Coronary artery (tissue), 2 donors: Measurements from ENCODE around the gene UAP1.
"Not testable (repeated sequence)": the region's sequence is repeated elsewhere in the genome, so short reads cannot be mapped to it uniquely, and the experiment has no call there.

Experiments used
- DNase-seq: peaks from one replicate; pipeline ENCODE4 v3.0.0-alpha.2; 2017; ENCODE audit warnings: low spot score
- H3K27ac ChIP-seq, 2 donors: fragments of 200-600 bp; sonication (generic); one replicate each; pipeline ENCODE4 v1.5.1; 2016 to 2019
- H3K4me3 ChIP-seq: fragments of 200-600 bp; sonication (generic); 2 replicates; pipeline ENCODE4 v1.5.1; 2016; ENCODE audit warnings: mild to moderate bottlenecking, moderate library complexity
- TF ChIP-seq, protein P1 (sequence below): fragments of 200-600 bp; sonication (generic); IDR thresholded peaks from one replicate; pipeline ENCODE4 v1.5.1; 2019; ENCODE audit warnings: antibody characterized with exemption

UAP1 gene

DNA sequence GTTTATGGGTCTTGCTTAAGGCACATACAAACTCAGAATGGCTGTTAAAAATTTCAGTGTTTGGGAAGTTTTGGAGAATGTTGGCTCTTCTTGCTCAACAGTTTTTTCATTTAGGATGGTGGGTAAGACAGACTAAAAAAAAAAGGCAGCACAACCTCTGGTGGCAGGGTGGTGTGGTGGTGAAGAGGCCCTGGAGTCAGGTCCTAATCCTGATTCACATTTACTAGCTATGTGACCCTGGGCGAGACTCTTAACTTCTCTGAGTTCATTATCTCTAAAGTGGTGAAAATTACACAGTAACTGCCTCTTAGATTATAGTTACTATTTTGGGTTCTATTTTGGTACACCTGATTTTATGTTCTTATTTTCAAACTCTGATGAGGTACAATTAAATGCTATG lies 11.6 kb downstream of the UAP1 start:
- Histone ChIP-seq H3K27ac (no peak overlapping the region), H3K4me3 (no peak overlapping the region)
- no peak for DNase-seq
- TF ChIP-seq, protein P1, sequence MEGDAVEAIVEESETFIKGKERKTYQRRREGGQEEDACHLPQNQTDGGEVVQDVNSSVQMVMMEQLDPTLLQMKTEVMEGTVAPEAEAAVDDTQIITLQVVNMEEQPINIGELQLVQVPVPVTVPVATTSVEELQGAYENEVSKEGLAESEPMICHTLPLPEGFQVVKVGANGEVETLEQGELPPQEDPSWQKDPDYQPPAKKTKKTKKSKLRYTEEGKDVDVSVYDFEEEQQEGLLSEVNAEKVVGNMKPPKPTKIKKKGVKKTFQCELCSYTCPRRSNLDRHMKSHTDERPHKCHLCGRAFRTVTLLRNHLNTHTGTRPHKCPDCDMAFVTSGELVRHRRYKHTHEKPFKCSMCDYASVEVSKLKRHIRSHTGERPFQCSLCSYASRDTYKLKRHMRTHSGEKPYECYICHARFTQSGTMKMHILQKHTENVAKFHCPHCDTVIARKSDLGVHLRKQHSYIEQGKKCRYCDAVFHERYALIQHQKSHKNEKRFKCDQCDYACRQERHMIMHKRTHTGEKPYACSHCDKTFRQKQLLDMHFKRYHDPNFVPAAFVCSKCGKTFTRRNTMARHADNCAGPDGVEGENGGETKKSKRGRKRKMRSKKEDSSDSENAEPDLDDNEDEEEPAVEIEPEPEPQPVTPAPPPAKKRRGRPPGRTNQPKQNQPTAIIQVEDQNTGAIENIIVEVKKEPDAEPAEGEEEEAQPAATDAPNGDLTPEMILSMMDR = no peak

DNA sequence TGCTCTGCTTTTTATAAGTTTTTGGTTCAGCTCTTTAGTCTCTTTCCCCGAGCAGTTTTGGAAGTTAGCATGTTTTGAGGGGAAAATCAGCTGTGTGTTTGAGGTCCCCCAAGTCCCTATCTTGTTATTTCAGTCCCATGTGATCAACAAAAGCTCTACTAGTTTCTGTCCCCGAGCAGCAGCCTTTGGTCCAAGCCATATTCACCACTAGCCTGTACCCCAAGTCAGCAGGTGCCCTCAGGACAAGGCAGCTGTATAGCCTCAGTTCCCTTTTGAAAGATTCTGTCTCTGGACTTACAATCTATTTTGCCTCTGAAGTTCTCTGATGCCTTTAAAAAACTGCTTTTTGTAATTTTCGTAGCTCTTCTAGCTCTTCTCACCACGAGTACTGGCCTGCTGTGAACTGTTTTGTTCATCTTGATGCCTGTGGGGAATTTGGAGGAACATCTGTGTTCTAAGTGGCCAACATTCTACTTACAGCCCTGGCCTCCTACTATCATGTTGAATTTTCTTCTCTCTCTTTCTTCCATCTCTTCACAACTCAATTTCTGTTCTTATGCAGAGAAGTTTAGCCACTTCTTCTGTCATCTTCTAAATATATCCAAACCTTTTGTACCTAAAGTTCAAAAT lies 16.7 kb downstream of the UAP1 start:
- DNase-seq = no peak
- TF ChIP-seq, protein P1 = no peak
- H3K4me3 ChIP-seq = no peak overlapping the region
- no peak overlapping the region for H3K27ac ChIP-seq

DNA sequence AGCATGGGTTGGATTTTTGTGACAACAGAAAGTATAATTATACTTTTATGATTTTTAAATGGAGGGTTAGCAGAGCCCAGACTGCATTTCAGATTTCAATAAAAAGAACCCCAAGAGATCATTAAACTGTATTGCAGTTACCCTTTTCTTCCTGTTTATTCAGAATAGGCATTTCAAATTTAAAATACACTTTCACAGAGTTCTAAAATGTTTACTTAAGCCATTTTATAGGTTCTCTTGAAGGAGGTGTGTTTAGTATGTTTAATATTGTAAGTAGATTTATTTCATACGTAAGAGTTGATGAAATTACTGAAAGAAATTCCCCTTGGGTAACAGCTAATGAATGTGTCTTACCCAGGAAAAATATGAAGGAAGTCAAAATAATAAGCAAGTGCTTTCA lies 17.4 kb downstream of the UAP1 start:
- Histone ChIP-seq H3K4me3 (no peak overlapping the region), H3K27ac (no peak overlapping the region)
- no peak for DNase-seq
- TF ChIP-seq, protein P1 = no peak

DNA sequence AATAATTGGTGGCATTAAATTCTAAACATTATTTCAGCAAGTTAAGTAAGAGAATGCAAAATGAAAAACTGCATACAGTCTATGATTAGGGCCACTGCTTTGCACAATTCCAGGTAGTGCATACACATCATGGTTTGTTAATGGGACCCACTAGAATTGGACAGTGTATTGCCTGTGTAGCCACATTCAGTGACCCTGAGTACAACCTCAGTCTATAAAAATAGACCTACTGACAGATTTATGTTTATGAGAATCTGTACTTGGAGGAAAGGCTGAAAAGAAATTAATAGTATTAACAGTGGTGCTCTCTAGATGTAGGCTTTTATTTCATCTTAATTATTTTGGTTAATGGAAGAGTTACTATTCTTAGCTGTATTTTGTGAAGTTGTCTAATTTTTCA lies 18.8 kb downstream of the UAP1 start:
- TF ChIP-seq, protein P1 = no peak
- Histone ChIP-seq H3K27ac (no peak overlapping the region), H3K4me3 (no peak overlapping the region)
- DNase-seq = no peak

DNA sequence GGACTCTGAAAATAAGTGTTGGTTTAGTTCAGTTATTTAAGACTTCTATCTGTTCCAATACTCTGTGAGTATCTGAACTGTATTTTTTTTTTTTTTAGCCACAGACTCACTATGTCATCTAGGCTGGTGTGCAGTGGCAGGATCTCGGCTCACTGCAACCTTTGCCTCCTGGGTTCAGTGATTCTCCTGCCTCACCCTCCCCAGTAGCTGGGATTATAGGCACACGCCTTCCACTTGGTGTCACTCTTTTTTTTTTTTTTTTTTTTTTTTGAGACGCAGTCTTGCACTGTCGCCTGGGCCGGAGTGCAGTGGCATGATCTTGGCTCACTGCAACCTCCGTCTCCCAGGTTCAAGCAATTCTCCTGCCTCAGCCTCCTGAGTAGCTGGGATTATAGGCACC lies 21.4 kb downstream of the UAP1 start:
- H3K27ac ChIP-seq, DNase-seq, H3K4me3 ChIP-seq: not testable (repeated sequence)

DNA sequence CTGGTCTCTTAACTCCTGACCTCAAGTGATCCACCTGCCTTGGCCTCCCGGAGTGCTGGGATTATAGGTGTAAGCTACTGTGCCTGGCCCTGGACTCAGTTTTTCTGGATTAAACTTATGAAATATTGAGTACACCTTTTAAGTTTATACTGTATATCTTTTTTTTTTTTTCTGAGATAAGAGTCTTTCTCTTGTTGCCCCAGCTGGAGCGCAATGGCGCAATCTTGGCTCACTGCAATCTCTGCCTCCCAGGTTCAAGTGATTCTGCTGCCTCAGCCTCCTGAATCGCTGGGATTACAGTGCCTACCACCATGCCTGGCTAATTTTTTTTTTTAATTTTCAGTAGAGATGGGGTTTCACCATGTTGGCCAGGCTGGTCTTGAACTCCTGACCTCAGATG lies 23.6 kb downstream of the UAP1 start:
- H3K27ac ChIP-seq, H3K4me3 ChIP-seq, DNase-seq: not testable (repeated sequence)

DNA sequence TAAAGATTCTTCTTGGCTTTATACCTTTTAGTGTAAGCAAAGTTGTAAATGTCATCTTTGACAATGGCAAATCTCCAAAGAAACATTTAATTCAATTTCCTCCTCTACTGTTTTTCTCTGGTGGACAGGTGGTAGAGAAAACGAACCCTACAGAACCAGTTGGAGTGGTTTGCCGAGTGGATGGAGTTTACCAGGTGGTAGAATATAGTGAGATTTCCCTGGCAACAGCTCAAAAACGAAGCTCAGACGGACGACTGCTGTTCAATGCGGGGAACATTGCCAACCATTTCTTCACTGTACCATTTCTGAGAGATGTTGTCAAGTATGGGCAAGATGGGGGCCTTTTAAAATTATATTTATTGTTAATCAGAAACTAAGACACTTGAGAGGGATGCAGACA lies 25.8 kb downstream of the UAP1 start:
- no peak overlapping the region for H3K4me3 ChIP-seq
- TF ChIP-seq, protein P1 = no peak
- DNase-seq = no peak
- no peak overlapping the region for H3K27ac ChIP-seq

DNA sequence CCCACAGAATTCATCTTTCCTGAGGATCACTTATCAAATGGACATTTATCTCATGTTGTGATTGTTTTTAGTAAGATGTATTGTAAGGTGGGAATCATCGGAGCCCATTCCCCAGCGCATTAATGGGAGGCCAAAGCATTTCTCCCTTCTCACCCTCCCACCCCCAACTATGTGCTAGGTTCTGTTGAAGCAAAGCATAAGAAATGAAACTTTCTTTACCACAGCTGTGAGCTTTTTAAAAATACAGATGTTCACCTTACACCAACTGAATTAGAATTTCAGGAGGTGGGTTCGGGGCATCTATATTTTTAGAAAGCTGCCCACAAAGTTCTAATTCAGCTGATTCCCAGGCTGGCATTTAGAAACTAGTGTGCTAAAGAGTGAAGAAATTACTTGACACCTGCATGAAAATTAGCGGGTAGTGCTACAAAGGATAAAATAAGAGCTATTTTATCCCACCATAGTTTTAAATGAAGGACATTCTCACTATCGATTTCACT lies 26.3 kb downstream of the UAP1 start:
- TF ChIP-seq, protein P1 = no peak
- Histone ChIP-seq H3K27ac (no peak overlapping the region), H3K4me3 (no peak overlapping the region)
- no peak for DNase-seq
